SU-DHL-6 (cell line): ENCODE data around the gene FUT4.

Source experiments
- EZH2phosphoT487 ChIP-seq: fragments of 200-600 bp; sonication (generic), shearing (Covaris generic); conservative IDR thresholded peaks from 2 replicates; pipeline ENCODE4 v1.6.1; 2018; ENCODE audit warnings: mild to moderate bottlenecking, antibody characterized with exemption, low read length, moderate library complexity, mixed read lengths
- TF ChIP-seq, protein P1 (sequence below): fragments of 200-600 bp; sonication (generic); IDR thresholded peaks from one replicate; pipeline ENCODE4 v1.5.1; 2017; ENCODE audit warnings: antibody characterized with exemption, mild to moderate bottlenecking, low read length, moderate library complexity; ENCODE audit not compliant: insufficient read depth, poor library complexity, severe bottlenecking

- TF ChIP-seq, protein P1, sequence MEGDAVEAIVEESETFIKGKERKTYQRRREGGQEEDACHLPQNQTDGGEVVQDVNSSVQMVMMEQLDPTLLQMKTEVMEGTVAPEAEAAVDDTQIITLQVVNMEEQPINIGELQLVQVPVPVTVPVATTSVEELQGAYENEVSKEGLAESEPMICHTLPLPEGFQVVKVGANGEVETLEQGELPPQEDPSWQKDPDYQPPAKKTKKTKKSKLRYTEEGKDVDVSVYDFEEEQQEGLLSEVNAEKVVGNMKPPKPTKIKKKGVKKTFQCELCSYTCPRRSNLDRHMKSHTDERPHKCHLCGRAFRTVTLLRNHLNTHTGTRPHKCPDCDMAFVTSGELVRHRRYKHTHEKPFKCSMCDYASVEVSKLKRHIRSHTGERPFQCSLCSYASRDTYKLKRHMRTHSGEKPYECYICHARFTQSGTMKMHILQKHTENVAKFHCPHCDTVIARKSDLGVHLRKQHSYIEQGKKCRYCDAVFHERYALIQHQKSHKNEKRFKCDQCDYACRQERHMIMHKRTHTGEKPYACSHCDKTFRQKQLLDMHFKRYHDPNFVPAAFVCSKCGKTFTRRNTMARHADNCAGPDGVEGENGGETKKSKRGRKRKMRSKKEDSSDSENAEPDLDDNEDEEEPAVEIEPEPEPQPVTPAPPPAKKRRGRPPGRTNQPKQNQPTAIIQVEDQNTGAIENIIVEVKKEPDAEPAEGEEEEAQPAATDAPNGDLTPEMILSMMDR: no peak
- no peak for TF ChIP-seq EZH2phosphoT487
Measured at GRCh38 chr11:94507485-94507884, 36.2 kb upstream of the FUT4 start.
